ENCODE data around the gene ENOSF1.

Gene ENOSF1

GRCh38 chr18:629269-630150, 82.9 kb downstream of the ENOSF1 start:
- peak; percentile 27 for DNase-seq

- no peak for DNase-seq
Measured at GRCh38 chr18:627231-627630, 85.2 kb downstream of the ENOSF1 start.

- peak; percentile 75 for DNase-seq
Measured at GRCh38 chr18:623761-624620, 88.4 kb downstream of the ENOSF1 start.

GRCh38 chr18:622289-622688, 90.1 kb downstream of the ENOSF1 start:
- DNase-seq: no peak

GRCh38 chr18:621291-622043, 91.0 kb downstream of the ENOSF1 start:
- no peak for DNase-seq

All from activated CD4-positive, alpha-beta T cell treated with anti-CD3 and anti-CD28 coated beads for 48 hours (primary cell).